Natural killer cell (primary cell): ENCODE data around the gene COLQ. TPM values are rescaled to one million over a fixed set of nuclear protein-coding genes. Genes with fewer than 3 reads are reported as not detected.

Source experiments
- ATAC-seq, 3 donors: fragments of 150-1000 bp in 2 of 3; fragments of 200-7000 bp in 1 of 3; cut with Tn5 transposase; 1 replicate in 1 of 3; 2 replicates in 2 of 3; pipeline ENCODE4 v1.10.0; 2021; ENCODE audit warnings: mild to moderate bottlenecking in 2 of 3, moderate library complexity in 2 of 3
- DNase-seq, 2 donors: peaks; one replicate each; pipeline versions ENCODE4 v3.0.0 to v3.0.0-alpha.2; 2013 to 2021; ENCODE audit warnings: mixed read lengths in 1 of 2
- H3K27ac ChIP-seq: one replicate; pipeline ENCODE4 v1.5.1; 2013; ENCODE audit warnings: mild to moderate bottlenecking, low read length
- H3K27me3 ChIP-seq: one replicate; pipeline ENCODE4 v1.6.1; 2013; ENCODE audit warnings: low read length; ENCODE audit not compliant: control insufficient read depth, insufficient read depth
- H3K36me3 ChIP-seq: one replicate; pipeline ENCODE4 v1.6.1; 2013; ENCODE audit warnings: low read length; ENCODE audit not compliant: control insufficient read depth, insufficient read depth
- H3K4me1 ChIP-seq: one replicate; pipeline ENCODE4 v1.6.1; 2013; ENCODE audit warnings: low read length; ENCODE audit not compliant: control insufficient read depth, insufficient read depth
- H3K4me3 ChIP-seq: one replicate; pipeline ENCODE4 v1.5.1; 2013; ENCODE audit warnings: low read length
- H3K9me3 ChIP-seq: one replicate; pipeline ENCODE4 v1.6.1; 2013; ENCODE audit warnings: low read length; ENCODE audit not compliant: control insufficient read depth, insufficient read depth
- H3K27ac Mint-ChIP-seq, 2 donors: one replicate each; pipeline ENCODE4 v1.8.0; 2022; ENCODE audit warnings: mild to moderate bottlenecking in 2 of 2, mixed read lengths in 2 of 2, moderate library complexity in 1 of 2
- H3K27me3 Mint-ChIP-seq, 2 donors: one replicate each; pipeline ENCODE4 v1.8.0; 2022; ENCODE audit warnings: low read depth in 2 of 2, mixed read lengths in 2 of 2
- H3K36me3 Mint-ChIP-seq: one replicate; pipeline ENCODE4 v1.8.0; 2022; ENCODE audit warnings: mixed read lengths
- H3K4me1 Mint-ChIP-seq, 2 donors: one replicate each; pipeline ENCODE4 v1.8.0; 2022; ENCODE audit warnings: mixed read lengths in 2 of 2
- H3K4me3 Mint-ChIP-seq: one replicate; pipeline ENCODE4 v1.8.0; 2022; ENCODE audit warnings: mild to moderate bottlenecking, moderate library complexity, mixed read lengths
- H3K9me3 Mint-ChIP-seq, 2 donors: one replicate each; pipeline ENCODE4 v1.8.0; 2022; ENCODE audit warnings: mixed read lengths in 2 of 2
- WGBS: methylation state at CpG from one replicate; pipeline ENCODE4 v1.1.7; 2013; ENCODE audit warnings: missing lambda C conversion rate; ENCODE audit not compliant: insufficient coverage; 5-methylcytosine and 5-hydroxymethylcytosine counted together
- intact Hi-C: fragments of 100-400 bp; cut with micrococcal nuclease; formaldehyde crosslinking; loops from one replicate; pipeline ENCODE4 v1.14.2; 2022
- total RNA-seq, 4 donors: library from RNA; stranded (reverse); fragments of 120-200 nt in 1 of 4; gene quantifications; one replicate each; pipeline versions ENCODE4 v1.2.3 to v1.2.4, GENCODE V29; 2013 to 2022
- TF ChIP-seq, protein P1 (sequence below): fragments of 200-600 bp; IDR thresholded peaks from one replicate; pipeline ENCODE4 v1.8.0; 2022; ENCODE audit warnings: antibody characterized with exemption

The COLQ gene
- total RNA-seq, 3 donors from 2014 or later (not counting 1 experiment from before 2014, with no cell fraction given), result 37.7 to 60.7 (median 55.8) TPM

DNA sequence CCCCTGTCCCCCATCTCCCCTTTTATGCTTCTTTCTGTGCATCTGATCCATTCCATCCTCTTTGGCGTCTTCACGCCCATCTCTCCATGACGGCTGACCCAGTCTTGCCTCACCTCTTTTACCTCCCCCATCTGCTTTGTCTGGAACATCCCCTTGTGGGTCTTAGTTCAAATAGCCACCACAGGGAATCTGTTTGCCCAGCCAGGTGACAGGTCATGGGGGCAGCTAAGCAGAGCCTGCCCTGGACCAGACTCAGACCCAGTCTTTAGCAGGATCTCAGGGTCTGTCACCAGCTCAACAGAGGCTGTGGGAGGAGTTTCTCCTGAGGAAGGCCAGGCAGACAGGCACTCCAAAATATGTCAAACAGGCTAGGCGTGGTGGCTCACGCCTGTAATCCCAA lies 28.1 kb downstream of the COLQ start:
- peak overlapping the region in 1 of 2 donors; percentile 37 for H3K27ac Mint-ChIP-seq
- 97% methylated on average over 5 of the region's 5 CpGs for WGBS
- no peaks in the 10 kb centered on the region for H3K27me3 Mint-ChIP-seq
- TF ChIP-seq, protein P1, sequence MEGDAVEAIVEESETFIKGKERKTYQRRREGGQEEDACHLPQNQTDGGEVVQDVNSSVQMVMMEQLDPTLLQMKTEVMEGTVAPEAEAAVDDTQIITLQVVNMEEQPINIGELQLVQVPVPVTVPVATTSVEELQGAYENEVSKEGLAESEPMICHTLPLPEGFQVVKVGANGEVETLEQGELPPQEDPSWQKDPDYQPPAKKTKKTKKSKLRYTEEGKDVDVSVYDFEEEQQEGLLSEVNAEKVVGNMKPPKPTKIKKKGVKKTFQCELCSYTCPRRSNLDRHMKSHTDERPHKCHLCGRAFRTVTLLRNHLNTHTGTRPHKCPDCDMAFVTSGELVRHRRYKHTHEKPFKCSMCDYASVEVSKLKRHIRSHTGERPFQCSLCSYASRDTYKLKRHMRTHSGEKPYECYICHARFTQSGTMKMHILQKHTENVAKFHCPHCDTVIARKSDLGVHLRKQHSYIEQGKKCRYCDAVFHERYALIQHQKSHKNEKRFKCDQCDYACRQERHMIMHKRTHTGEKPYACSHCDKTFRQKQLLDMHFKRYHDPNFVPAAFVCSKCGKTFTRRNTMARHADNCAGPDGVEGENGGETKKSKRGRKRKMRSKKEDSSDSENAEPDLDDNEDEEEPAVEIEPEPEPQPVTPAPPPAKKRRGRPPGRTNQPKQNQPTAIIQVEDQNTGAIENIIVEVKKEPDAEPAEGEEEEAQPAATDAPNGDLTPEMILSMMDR, result no peak
- Histone ChIP-seq H3K4me3 (no peak overlapping the region), H3K27ac (no peak overlapping the region), H3K9me3 (no peaks in the 10 kb centered on the region), H3K36me3 (peaks cover 2% of the 10 kb centered on the region), H3K4me1 (peaks cover 25% of the 10 kb centered on the region), H3K27me3 (no peaks in the 10 kb centered on the region)
- H3K9me3 Mint-ChIP-seq, result no peaks in the 10 kb centered on the region
- peaks cover 54 to 65% of the 10 kb centered on the region in 2 donors for H3K4me1 Mint-ChIP-seq
- H3K4me3 Mint-ChIP-seq, result no peak overlapping the region
- no peaks in the 10 kb centered on the region for H3K36me3 Mint-ChIP-seq
- no peak for DNase-seq
- intact Hi-C loops, result no loop called here
- no peak for ATAC-seq

DNA sequence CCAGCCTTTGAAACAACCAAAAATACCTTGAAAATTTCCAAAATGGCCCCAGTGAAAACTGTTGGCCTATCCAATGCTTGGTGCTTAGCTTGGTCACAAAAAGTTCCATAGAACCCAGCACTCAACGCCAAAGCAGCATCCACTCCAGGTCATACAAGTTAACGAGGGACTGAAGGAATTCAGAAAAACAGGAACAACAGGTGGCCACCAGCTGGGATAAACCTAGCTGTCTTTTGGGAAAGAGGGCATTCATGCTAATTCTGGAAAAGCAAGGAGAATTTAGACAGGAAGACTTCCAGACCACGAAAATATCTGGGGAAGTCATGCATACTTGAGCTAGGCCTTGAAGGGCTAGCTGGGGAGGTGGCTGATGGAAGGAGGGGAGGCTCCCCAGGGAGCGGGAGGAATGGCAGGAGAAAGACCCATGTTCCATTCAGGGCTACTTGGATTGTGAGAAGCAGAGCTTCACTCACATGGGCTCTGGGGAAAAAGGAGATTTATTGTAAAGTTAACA lies 28.6 kb downstream of the COLQ start:
- ATAC-seq (no peak), DNase-seq (no peak)
- H3K4me1 Mint-ChIP-seq, result peaks cover 55 to 69% of the 10 kb centered on the region in 2 donors
- H3K27me3 ChIP-seq, result no peaks in the 10 kb centered on the region
- H3K4me3 Mint-ChIP-seq, result no peak overlapping the region
- intact Hi-C loops, result no loop called here
- no peaks in the 10 kb centered on the region for H3K27me3 Mint-ChIP-seq
- no peaks in the 10 kb centered on the region for H3K9me3 ChIP-seq
- no peak overlapping the region for H3K4me3 ChIP-seq
- TF ChIP-seq, protein P1, result no peak
- H3K27ac ChIP-seq, result no peak overlapping the region
- peaks cover 23% of the 10 kb centered on the region for H3K4me1 ChIP-seq
- WGBS, result 97% methylated on average over 4 of the region's 4 CpGs
- H3K36me3 ChIP-seq, result peaks cover 3% of the 10 kb centered on the region
- H3K36me3 Mint-ChIP-seq, result no peaks in the 10 kb centered on the region
- H3K9me3 Mint-ChIP-seq, result no peaks in the 10 kb centered on the region
- no peak overlapping the region for H3K27ac Mint-ChIP-seq

DNA sequence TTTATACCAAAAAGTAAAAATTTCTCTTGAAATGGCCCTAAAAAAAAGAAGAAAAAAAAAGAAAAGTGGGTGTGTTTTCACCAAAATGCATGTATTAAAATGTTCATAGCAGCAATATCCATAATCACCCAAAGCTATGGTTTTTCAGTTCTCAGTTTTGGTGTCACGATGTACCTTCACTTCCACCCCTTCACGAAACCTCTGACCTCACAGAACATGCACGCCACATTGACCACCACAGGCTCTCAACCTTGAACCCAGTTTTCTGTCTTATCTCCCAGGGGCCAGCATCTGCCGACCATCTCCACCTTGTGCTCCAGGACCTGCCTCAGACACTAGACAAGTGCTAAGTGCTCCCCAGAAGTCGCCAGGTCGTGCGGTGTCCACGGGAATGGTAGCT lies 30.4 kb downstream of the COLQ start:
- H3K36me3 ChIP-seq, result peaks cover 19% of the 10 kb centered on the region
- no peak overlapping the region for H3K4me3 Mint-ChIP-seq
- WGBS, result 79% methylated on average over 8 of the region's 8 CpGs
- no peaks in the 10 kb centered on the region for H3K27me3 ChIP-seq
- H3K9me3 Mint-ChIP-seq, result no peaks in the 10 kb centered on the region
- ATAC-seq, result no peak
- peaks cover 10% of the 10 kb centered on the region for H3K36me3 Mint-ChIP-seq
- TF ChIP-seq, protein P1, result no peak
- peaks cover 29% of the 10 kb centered on the region for H3K4me1 ChIP-seq
- H3K4me3 ChIP-seq, result no peak overlapping the region
- H3K27ac ChIP-seq, result no peak overlapping the region
- H3K27ac Mint-ChIP-seq, result peak overlapping the region in 1 of 2 donors; percentile 37
- peaks cover 63 to 79% of the 10 kb centered on the region in 2 donors for H3K4me1 Mint-ChIP-seq
- no peaks in the 10 kb centered on the region for H3K9me3 ChIP-seq
- no peak for DNase-seq
- H3K27me3 Mint-ChIP-seq, result no peaks in the 10 kb centered on the region
- intact Hi-C loops, result no loop called here

DNA sequence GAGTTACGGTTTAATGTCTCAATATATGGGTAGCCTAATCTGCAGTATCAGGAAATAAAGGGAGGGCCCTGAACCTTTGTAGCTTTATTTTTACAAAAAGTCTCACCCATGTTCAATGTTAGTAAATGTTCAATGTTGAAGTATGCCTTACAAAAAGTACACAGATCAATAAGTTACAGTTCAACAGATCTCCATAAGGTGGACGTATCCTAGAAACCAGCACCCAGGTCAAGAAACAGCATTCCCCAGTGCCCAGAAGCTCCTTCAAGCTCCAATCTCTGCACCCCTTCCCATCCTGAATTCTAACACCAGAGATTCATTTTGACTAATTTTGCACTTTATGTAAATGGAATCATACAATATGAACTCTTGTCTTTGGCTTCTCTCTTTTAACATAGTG lies 31.3 kb downstream of the COLQ start:
- Histone ChIP-seq H3K4me3 (no peak overlapping the region), H3K9me3 (no peaks in the 10 kb centered on the region), H3K36me3 (peaks cover 21% of the 10 kb centered on the region), H3K4me1 (peaks cover 24% of the 10 kb centered on the region), H3K27me3 (no peaks in the 10 kb centered on the region), H3K27ac (no peak overlapping the region)
- Mint-ChIP-seq H3K27me3 (no peaks in the 10 kb centered on the region), H3K4me3 (no peak overlapping the region), H3K27ac (peak overlapping the region; percentile 37 to 59), H3K36me3 (peaks cover 10% of the 10 kb centered on the region), H3K4me1 (peaks cover 55 to 71% of the 10 kb centered on the region in 2 donors), H3K9me3 (no peaks in the 10 kb centered on the region)
- no peak for DNase-seq
- no peak for ATAC-seq
- TF ChIP-seq, protein P1, result no peak
- intact Hi-C loops, result no loop called here
- 100% methylated on average over 1 of the region's 2 CpGs for WGBS
